Naive thymus-derived CD8-positive, alpha-beta T cell (primary cell): ENCODE measurements around the gene MITF. TPM values are rescaled to one million over a fixed set of nuclear protein-coding genes. Genes with fewer than 3 reads are reported as not detected.
A peak's percentile ranks its signal among the peaks of the same experiment; 100 is the strongest.

ENCODE experiments used
- ATAC-seq, 2 donors: fragments of 150-1000 bp; cut with Tn5 transposase in 1 of 2; sonication (Bioruptor Pico), chemical (Tn5 transposase) in 1 of 2; 1 replicate in 1 of 2; 2 replicates in 1 of 2; pipeline ENCODE4 v1.10.0; 2021; ENCODE audit warnings: mild to moderate bottlenecking in 2 of 2, moderate library complexity in 2 of 2
- POLR2A ChIA-PET: fragments of 350-600 bp; sonication (Branson Sonifier 250); formaldehyde crosslinking; loops from one replicate; lab custom pipeline; 2021; ENCODE audit warnings: antibody characterized with exemption; lab: Charles Lee
- DNase-seq, 10 donors: peaks; one replicate each; pipeline versions ENCODE4 v3.0.0 to v3.0.0-alpha.2; 2020 to 2022
- H3K27ac Mint-ChIP-seq, 10 donors: one replicate each; pipeline ENCODE4 v1.8.0; 2020 to 2022; ENCODE audit warnings: mild to moderate bottlenecking in 10 of 10, mixed read lengths in 10 of 10, moderate library complexity in 4 of 10, inconsistent platforms in 1 of 10
- H3K27me3 Mint-ChIP-seq, 5 donors: one replicate each; pipeline ENCODE4 v1.8.0; 2021 to 2022; ENCODE audit warnings: mixed read lengths in 5 of 5
- H3K36me3 Mint-ChIP-seq, 3 donors: one replicate each; pipeline ENCODE4 v1.8.0; 2020 to 2022; ENCODE audit warnings: mixed read lengths in 3 of 3, mild to moderate bottlenecking in 2 of 3, inconsistent platforms in 1 of 3
- H3K4me1 Mint-ChIP-seq, 4 donors: one replicate each; pipeline ENCODE4 v1.8.0; 2021 to 2022; ENCODE audit warnings: mixed read lengths in 4 of 4
- H3K4me3 Mint-ChIP-seq, 10 donors: one replicate each; pipeline ENCODE4 v1.8.0; 2020 to 2022; ENCODE audit warnings: mild to moderate bottlenecking in 10 of 10, mixed read lengths in 10 of 10, moderate library complexity in 6 of 10, inconsistent platforms in 1 of 10
- H3K9me3 Mint-ChIP-seq, 9 donors: one replicate each; pipeline ENCODE4 v1.8.0; 2020 to 2022; ENCODE audit warnings: mixed read lengths in 9 of 9, mild to moderate bottlenecking in 3 of 9, inconsistent platforms in 1 of 9, moderate library complexity in 1 of 9
- polyA plus RNA-seq, 3 donors: library from polyadenylated mRNA; unstranded; fragments of 300-500 nt; fragmentation: Illumina TruSeq; gene quantifications; one replicate each; pipeline ENCODE4 v1.2.3, GENCODE V29; 2021
- total RNA-seq, 8 experiments: library from RNA in 2 of 8; stranded (reverse) in 2 of 8; gene quantifications; one replicate each; pipeline ENCODE4 v1.2.3 and lab custom pipeline; 2021 to 2026

Gene MITF
- total and polyA plus RNA-seq, 5 experiments from 2014 or later: 0.23 to 0.33 TPM; not detected in 3

DNA sequence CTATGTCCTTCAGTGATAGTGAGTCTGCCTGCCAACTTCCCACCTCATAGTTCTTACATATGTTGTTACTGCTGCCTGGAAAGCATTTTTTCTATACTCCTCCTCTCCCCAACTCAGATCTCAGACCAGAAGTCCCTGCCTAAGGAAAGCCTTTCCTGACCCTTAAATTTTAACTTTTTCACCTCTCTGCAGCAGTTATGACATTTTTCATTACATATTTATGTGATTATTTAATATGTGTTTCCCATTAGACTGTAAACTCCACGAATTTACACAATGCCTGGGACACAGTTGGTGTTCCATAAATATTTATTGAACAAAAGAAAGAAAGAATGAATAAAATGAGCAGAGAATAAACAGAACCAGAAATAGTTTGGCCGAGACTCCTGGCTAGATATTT is 125.5 kb downstream of the MITF start:
- no peaks in the 10 kb centered on the region for H3K36me3 Mint-ChIP-seq
- H3K4me3 Mint-ChIP-seq: no peak overlapping the region
- peaks cover 0 to 5% (median 0%) of the 10 kb centered on the region in 5 donors for H3K27me3 Mint-ChIP-seq
- POLR2A ChIA-PET: no interaction called here
- no peaks in the 10 kb centered on the region for H3K4me1 Mint-ChIP-seq
- ATAC-seq (no peak), DNase-seq (no peak)
- peaks cover 0 to 3% (median 0%) of the 10 kb centered on the region in 9 donors for H3K9me3 Mint-ChIP-seq
- no peak overlapping the region for H3K27ac Mint-ChIP-seq

DNA sequence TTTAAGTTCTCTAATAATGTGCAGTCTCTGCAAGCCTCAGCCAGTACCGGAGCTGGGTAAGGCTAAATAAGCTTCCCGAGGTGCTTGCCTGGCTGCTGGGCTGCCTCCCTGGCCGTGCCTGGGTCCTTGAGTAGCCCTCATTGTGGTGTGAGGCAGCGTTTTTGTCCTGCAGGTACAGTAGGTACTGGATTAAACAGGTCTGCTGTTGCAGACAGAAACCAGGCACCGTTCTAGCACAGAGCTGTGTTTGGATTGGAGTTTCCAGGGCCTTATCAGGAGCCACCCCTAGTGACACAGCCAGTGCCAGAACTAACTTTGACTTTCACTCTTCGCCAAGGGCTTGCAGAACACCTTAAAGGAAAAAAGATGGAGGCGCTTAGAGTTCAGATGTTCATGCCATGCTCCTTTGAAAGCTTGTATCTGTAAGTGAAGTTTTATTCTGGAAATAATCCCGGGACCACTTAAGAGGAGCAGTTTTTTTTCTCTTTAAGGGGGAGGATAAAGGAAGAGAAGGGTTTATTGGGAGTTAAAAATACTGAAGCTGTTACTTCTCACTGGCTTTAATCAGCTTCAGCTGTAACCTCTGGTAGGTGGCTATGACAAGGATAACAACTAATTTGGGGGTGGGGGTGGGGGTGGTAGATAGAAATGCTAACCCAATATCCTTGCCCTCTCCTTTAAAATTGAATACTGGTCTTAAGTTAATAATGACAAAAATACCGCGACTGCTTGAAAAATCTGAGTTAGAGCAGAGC is 126.8 kb downstream of the MITF start:
- Mint-ChIP-seq H3K27me3 (peaks cover 0 to 5% (median 0%) of the 10 kb centered on the region in 5 donors), H3K36me3 (no peaks in the 10 kb centered on the region), H3K4me3 (no peak overlapping the region), H3K9me3 (peaks cover 0 to 3% (median 0%) of the 10 kb centered on the region in 9 donors), H3K4me1 (no peaks in the 10 kb centered on the region), H3K27ac (peak overlapping the region in 1 of 10 donors; percentile 37)
- ATAC-seq (no peak), DNase-seq (no peak)
- POLR2A ChIA-PET: no interaction called here

DNA sequence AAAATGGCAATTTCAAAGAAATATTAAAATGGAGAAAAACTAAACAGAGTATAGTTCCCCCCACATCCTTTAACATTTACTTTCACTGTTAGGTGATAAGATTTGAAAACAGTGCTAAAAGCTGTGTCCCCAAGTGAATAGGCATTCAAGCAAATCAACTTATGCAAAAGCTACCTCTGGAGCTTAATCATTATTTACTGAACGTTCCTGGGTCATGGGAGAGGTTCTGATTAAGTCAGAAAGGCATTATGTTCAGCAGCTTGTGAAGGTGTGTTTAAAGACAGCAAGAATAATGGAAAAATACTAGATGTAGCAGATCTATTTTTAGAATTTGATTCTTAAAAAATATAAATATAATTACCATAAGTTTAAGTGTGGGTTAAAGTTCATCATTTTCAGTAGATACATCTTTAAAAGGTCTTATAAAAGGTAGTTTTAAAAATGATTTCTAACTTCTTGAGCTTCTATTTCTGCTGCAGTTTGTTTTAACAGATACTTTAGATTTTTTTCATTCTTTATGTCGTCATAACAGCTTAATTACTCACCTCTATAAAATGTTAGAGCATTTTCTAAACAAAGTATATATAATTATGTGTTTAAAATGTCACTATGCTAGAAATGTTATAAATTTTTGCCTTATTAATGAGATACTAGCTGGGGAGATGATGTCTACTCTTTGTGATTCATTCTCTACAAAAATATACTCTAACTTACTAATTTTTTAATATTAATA is 127.9 kb downstream of the MITF start:
- Mint-ChIP-seq H3K4me1 (no peaks in the 10 kb centered on the region), H3K9me3 (peaks cover 0 to 3% (median 0%) of the 10 kb centered on the region in 9 donors), H3K27ac (no peak overlapping the region), H3K4me3 (no peak overlapping the region), H3K27me3 (peaks cover 0 to 5% (median 0%) of the 10 kb centered on the region in 5 donors), H3K36me3 (no peaks in the 10 kb centered on the region)
- ATAC-seq (no peak), DNase-seq (no peak)
- POLR2A ChIA-PET: no interaction called here

DNA sequence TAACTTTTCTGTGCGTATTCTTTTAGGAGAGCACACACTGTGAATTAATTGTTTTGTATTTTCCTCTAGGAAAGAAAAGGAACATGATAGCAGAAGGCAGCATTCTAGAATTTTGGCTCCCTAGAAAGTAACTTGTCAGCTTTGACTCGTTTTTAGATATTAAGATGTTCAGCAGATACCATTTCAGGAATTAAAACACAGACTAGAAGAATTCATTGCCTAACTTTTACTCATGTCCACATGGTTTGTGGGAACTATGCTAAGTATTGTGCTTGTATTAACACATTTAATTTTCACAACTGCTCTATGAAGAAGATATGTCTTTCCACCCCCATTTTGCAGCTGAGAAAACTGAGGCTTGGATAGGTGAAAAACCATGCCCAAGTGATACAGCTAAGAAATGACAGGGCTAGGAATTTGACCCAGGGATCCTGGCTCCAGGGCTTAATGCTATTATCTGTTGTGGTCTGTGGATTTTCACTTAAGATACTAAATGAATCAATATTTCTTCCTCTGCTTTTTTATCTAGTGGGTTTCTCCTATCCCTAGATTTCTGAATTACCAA is 128.8 kb downstream of the MITF start:
- Mint-ChIP-seq H3K36me3 (no peaks in the 10 kb centered on the region), H3K27ac (no peak overlapping the region), H3K27me3 (peaks cover 0 to 5% (median 0%) of the 10 kb centered on the region in 5 donors), H3K9me3 (peaks cover 0 to 3% (median 0%) of the 10 kb centered on the region in 9 donors), H3K4me3 (no peak overlapping the region), H3K4me1 (no peaks in the 10 kb centered on the region)
- POLR2A ChIA-PET: no interaction called here
- ATAC-seq: no peak
- no peak for DNase-seq

DNA sequence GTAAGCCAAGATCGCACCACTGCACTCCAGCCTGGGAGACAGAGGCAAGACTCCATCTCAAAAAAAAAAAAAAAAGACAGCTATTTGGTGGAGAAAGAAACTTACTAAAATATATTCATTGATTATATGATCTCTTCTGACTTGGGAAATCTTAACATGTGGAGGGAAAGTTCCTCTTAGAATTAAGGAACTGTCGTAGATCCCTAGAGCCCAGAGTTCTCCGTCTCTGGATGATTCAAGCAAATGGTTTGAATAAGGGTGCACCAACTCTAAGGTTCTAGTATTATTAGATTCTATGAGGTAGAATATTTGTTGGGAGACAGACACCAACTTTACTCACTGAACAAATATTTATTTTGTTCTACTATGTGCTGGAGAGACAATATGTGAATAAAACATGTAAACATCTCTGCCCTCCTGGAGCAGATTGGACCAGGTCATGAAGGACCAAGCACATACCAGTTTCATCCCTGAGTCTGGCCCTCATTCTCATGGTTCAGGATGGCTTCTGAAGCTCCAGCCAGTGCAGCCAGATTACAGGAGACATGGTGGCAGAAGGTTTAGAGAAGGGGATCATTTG is 129.7 kb downstream of the MITF start:
- H3K36me3 Mint-ChIP-seq: no peaks in the 10 kb centered on the region
- no peak overlapping the region for H3K27ac Mint-ChIP-seq
- no peak overlapping the region for H3K4me3 Mint-ChIP-seq
- DNase-seq (no peak), ATAC-seq (no peak)
- H3K4me1 Mint-ChIP-seq: no peaks in the 10 kb centered on the region
- peaks cover 0 to 5% (median 0%) of the 10 kb centered on the region in 5 donors for H3K27me3 Mint-ChIP-seq
- POLR2A ChIA-PET: no interaction called here
- H3K9me3 Mint-ChIP-seq: peaks cover 0 to under 1% (median 0%) of the 10 kb centered on the region in 9 donors

DNA sequence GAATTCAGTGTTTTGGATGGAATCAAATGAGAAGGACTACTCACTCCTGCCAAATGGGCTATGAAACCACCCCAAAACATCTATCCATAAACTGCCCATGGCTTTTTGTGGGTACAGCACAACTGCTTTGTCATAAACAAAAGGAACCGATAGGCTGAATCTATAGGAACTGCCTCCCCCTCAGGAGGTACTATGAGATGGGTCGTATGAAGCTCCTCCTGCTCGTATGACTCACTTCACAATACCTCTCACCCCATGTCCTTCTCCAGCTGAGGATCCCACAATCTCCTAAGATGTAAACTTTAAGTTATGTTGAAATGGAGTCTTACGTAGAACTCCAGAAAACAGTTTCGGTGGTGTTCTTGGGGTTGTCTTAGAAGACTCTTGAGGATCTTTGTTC is 130.4 kb downstream of the MITF start:
- POLR2A ChIA-PET: no interaction called here
- no peak overlapping the region for H3K27ac Mint-ChIP-seq
- H3K9me3 Mint-ChIP-seq: no peaks in the 10 kb centered on the region
- DNase-seq: no peak
- H3K36me3 Mint-ChIP-seq: no peaks in the 10 kb centered on the region
- ATAC-seq: no peak
- no peak overlapping the region for H3K4me3 Mint-ChIP-seq
- no peaks in the 10 kb centered on the region for H3K4me1 Mint-ChIP-seq
- H3K27me3 Mint-ChIP-seq: peaks cover 0 to 1% (median 0%) of the 10 kb centered on the region in 5 donors

DNA sequence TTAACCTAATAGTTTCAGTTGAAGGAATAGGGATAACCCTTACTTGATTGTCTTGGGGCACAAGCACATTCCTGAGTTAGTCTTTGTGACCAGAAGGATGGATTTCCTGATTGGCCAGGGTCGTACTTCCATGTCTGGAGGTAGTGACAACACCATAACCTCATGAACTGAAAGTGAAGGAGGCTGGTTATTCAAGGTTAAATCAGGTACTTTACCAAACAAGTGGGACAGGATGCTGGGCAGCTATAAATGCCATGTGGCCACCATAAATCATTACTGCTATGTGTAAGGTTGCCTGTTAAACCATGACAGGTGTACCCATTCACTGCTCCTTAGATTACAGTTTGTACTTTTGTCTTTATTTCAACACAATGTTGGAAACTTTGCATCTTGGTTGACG is 132.0 kb downstream of the MITF start:
- ATAC-seq: no peak
- POLR2A ChIA-PET: no interaction called here
- DNase-seq: no peak
- Mint-ChIP-seq H3K27me3 (peaks cover 0 to 1% (median 0%) of the 10 kb centered on the region in 5 donors), H3K9me3 (no peaks in the 10 kb centered on the region), H3K27ac (no peak overlapping the region), H3K4me1 (no peaks in the 10 kb centered on the region), H3K36me3 (no peaks in the 10 kb centered on the region), H3K4me3 (no peak overlapping the region)

DNA sequence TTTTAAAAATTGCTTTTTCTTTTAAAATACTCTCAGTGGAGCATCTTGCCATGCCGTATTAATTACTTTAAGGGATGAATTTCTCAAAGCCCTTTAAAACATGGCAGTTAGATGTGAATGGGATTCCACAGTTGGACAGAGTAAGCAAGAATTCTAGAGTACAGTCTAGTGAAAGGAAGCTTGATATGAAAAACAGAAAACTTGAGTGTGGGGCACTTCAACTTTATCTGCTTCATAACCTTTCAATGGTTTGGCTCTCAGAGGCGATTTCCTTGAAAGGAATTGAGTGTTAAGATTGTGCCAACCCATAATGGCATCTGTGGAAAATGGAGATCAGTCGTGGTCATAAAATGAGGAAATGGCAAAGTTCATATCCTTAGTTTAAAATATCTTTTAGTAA is 132.6 kb downstream of the MITF start:
- Mint-ChIP-seq H3K4me1 (no peaks in the 10 kb centered on the region), H3K36me3 (no peaks in the 10 kb centered on the region), H3K27ac (no peak overlapping the region), H3K4me3 (no peak overlapping the region), H3K27me3 (peaks cover 0 to 1% (median 0%) of the 10 kb centered on the region in 5 donors), H3K9me3 (no peaks in the 10 kb centered on the region)
- POLR2A ChIA-PET: no interaction called here
- DNase-seq (no peak), ATAC-seq (no peak)

DNA sequence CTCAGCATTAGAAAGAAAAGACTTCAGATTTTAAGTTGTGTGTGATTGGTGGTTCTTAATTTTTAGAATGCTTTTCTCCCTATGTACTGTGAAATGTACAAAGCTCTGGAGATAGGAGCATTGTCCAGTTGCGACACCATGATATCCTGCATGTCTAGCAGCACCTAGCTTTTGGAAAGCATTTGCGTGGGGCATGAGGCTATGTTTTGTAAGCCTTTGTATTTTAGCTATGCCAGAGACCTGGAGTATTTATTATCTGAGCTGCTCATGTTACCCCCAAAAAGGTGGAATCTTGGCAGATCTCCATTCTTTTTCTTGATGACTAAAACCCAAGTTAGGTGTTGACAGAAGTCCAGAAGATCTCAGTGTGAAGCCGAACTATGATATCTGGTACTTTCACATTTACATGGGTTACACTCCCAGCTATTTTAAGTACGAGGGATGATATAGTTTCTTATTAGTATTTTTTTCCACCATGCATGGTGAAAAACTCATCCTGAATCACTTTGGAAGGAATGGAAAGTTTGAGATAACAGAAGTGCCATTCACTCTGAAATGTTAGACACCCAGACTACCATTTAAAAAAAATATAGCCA is 133.6 kb downstream of the MITF start:
- H3K27ac Mint-ChIP-seq: no peak overlapping the region
- POLR2A ChIA-PET: no interaction called here
- ATAC-seq: no peak
- no peaks in the 10 kb centered on the region for H3K36me3 Mint-ChIP-seq
- H3K9me3 Mint-ChIP-seq: no peaks in the 10 kb centered on the region
- H3K4me1 Mint-ChIP-seq: no peaks in the 10 kb centered on the region
- H3K4me3 Mint-ChIP-seq: no peak overlapping the region
- H3K27me3 Mint-ChIP-seq: peaks cover 0 to 1% (median 0%) of the 10 kb centered on the region in 5 donors
- no peak for DNase-seq

DNA sequence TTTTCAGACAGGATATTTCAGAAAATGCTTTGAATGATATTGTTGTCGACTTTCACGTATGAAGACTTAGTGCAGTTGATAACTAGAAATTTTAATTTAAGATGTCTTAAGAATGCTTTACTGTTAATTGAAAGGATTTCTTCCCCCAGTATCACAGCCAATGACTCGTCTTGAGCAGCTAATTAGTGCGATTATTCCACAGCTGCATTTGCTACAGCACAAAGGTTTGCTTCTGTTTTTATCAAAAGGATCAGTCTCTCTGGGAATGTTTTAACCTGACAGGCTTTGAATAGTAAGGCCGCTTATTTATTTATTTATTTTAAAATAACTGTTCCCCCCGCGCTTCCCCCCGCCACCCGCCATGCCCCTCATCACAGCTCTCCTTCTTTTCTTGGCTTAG is 136.8 kb downstream of the MITF start:
- H3K36me3 Mint-ChIP-seq: no peaks in the 10 kb centered on the region
- H3K27ac Mint-ChIP-seq: no peak overlapping the region
- H3K27me3 Mint-ChIP-seq: no peaks in the 10 kb centered on the region
- no peaks in the 10 kb centered on the region for H3K4me1 Mint-ChIP-seq
- POLR2A ChIA-PET: no interaction called here
- ATAC-seq: no peak
- H3K9me3 Mint-ChIP-seq: no peaks in the 10 kb centered on the region
- no peak for DNase-seq
- no peak overlapping the region for H3K4me3 Mint-ChIP-seq

DNA sequence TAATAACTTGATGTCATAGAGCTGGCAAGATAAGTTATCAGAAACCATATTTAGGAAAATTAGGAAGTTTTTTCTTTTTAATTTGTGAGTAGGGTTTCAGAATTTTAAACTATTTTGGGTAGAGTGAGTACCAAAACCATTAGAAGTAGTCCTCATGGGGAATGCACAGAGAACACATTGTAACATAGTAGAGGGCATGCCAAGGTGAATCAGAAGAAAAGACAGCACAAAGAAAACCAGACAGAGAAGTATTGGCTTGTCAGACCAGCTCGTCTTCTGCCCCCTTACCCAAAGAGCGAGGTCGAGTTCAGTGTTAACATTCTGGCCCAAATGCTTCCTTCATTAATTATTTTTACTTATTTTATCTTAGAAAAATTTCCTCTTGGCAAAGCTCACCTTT is 139.0 kb downstream of the MITF start:
- no peak for DNase-seq
- H3K36me3 Mint-ChIP-seq: no peaks in the 10 kb centered on the region
- H3K9me3 Mint-ChIP-seq: no peaks in the 10 kb centered on the region
- ATAC-seq: no peak
- H3K27me3 Mint-ChIP-seq: no peaks in the 10 kb centered on the region
- no peak overlapping the region for H3K27ac Mint-ChIP-seq
- H3K4me1 Mint-ChIP-seq: no peaks in the 10 kb centered on the region
- H3K4me3 Mint-ChIP-seq: no peak overlapping the region
- POLR2A ChIA-PET: no interaction called here

DNA sequence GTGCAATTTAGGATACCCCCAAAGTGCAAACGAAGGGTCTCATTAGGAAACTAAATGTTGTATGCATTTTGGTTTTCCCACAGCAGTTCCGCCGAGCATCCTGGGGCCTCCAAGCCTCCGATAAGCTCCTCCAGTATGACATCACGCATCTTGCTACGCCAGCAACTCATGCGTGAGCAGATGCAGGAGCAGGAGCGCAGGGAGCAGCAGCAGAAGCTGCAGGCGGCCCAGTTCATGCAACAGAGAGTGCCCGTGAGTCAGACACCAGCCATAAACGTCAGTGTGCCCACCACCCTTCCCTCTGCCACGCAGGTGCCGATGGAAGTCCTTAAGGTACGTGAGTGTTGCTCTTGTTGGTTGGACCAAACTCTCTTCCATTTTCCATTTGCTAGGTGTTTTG is 139.8 kb downstream of the MITF start:
- Mint-ChIP-seq H3K36me3 (no peaks in the 10 kb centered on the region), H3K4me1 (no peaks in the 10 kb centered on the region), H3K27ac (no peak overlapping the region), H3K4me3 (no peak overlapping the region), H3K27me3 (peaks cover 0 to 5% (median 0%) of the 10 kb centered on the region in 5 donors), H3K9me3 (no peaks in the 10 kb centered on the region)
- DNase-seq (no peak), ATAC-seq (no peak)
- POLR2A ChIA-PET: no interaction called here
